DMS 273 treated with DMSO at 0.1 percent for 48 hours (cell line): Measurements from ENCODE around the gene CAVIN4.
A peak's percentile ranks its signal among the peaks of the same experiment; 100 is the strongest.

Experiments used
- DNase-seq: peaks from one replicate; lab custom pipeline; 2025; lab: John Stamatoyannopoulos, UW

The CAVIN4 gene, protein sequence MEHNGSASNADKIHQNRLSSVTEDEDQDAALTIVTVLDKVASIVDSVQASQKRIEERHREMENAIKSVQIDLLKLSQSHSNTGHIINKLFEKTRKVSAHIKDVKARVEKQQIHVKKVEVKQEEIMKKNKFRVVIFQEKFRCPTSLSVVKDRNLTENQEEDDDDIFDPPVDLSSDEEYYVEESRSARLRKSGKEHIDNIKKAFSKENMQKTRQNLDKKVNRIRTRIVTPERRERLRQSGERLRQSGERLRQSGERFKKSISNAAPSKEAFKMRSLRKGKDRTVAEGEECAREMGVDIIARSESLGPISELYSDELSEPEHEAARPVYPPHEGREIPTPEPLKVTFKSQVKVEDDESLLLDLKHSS

DNA sequence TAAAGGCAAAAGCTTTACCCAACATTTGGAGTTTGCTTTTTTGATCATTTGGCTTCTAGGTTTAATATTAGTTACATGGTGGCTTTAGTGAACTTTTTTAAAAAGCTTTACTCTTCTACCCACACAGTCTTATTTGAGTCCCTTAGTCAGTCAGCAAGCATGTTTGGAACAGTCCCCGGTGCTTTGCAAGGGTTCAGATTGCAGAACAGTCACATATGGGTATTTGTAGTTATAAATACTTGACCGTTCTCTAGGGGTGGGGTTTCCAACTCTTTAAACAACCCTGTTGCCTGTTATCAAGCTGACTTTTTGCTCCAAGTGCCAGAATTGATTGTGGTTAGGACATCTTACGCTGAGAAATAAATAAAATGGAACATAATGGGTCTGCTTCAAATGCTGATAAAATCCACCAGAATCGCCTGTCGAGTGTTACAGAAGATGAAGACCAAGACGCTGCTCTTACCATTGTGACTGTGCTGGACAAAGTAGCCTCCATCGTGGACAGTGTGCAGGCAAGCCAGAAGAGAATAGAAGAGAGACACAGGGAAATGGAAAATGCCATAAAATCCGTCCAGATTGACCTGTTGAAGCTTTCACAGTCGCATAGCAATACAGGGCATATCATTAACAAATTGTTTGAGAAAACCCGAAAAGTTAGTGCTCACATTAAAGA lies at the start of gene CAVIN4:
Gene CAVIN4, plus strand, starts transcription at position 304 of the 673 bp plus-strand sequence. Its CDS starts 65 bp downstream, at position 369.
- no peak for DNase-seq

DNA sequence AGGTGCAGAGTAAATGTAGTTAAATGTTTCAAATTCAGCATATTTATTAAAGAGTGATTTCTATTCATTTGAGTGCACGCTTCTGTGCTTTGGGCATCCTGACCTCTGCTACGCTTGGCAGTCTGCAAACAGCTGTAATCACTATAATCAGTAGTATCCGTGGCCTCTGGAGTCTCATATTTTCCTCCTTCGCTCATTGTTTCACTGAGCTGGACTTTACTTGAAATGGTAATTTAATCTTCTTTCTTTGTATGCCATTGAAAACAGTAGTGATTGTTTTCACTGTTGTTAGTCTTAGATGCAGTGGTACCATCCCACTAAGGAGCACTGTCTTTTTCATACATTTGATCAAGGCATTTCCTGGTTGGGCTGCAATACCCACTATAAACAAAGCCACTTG lies 43.5 kb upstream of the CAVIN4 start:
- no peak for DNase-seq

DNA sequence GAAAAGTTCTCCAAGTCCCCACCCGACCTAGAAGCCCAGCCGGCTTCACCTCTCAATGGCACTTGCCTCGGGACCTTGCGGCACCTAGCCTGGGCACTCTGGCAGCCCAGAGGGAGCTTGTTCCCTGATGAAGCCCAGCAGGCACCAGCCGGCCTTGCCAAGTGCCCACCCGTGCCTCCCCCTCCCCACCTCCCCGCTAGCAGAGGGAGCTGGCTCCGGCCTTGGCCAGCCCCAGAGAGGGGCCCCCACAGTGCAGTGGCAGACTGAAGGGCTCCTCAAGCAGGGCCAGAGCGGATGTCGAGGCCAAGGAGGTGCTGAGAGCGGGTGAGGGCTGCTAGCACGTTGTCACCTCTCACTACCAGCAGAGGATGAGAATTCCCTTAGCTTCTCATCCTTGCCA lies 37.6 kb upstream of the CAVIN4 start:
- DNase-seq: no peak

DNA sequence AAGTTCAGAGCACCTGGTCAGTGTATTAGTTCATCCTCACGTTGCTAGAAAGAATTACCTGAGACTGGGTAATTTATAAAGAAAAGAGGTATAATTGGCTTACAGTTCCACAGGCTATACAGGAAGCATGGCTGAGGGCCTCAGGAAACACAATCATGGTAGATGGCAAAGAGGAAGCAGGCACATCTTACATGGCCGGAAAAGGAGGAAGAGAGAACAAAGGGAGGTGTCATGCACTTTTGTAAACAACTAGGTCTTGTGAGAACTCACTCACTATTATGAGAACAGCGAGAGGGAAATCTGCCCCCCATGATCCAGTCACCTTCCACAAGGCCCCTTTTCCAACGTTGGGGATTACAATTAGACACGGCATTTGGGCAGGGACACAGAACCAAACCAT lies 28.8 kb upstream of the CAVIN4 start:
- no peak for DNase-seq

DNA sequence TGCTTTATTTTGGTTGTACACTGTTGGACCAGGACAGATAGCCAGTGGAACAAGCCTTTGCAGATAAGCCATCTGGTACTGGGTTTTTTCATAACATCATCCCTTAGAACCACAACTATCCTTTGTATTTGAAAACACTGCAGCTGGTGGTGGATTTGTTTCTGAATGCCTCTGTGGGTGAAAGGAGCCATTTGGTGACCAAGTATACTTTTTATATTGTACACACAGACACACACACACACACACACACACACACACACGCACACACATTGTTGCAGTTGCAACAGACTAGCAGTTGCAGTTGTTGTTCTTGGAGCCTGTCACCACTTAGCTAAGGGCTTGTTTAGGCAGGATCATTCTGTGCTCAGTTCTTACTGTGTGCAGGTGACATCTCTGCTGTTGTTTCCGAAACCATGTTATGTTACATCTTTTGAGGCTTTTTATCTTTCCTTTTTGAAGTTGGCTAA lies 22.9 kb upstream of the CAVIN4 start:
- DNase-seq: peak; percentile 46

DNA sequence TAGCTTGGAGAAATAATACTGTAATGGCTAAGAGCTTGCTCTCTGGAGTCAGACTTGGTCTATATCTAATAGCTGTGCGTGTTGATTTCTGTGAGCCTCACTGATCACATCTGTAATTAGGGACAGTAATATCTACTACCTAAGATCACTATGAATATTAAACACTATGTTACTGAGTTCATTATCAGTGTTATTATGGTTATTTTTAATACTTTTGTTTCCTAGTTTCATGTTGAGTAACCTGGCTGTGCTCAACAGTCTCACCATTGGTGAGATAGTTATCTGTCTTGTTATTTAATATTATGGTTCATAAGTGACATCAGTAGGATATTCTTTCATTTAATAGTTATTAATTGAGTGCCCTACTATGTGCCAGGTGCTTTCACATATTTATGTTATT lies 22.4 kb upstream of the CAVIN4 start:
- DNase-seq: no peak

DNA sequence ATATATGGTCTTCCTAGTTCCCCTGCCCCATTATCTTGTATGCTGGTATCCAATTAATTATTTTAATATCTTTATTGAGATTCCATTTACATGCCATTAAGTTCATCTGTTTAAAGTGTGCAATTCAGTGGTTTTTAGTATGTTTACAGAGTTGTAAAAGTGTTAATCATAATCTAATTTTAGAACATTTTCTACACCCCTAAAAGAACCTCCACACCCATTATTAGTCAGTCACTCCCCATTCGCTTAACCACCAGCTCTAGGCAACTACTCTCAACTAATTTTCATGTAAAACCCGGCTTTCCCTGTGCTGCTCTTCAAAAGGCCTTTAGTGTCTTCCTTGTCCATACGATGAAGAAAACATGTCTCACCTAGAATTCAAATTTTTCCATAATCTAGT lies 20.8 kb upstream of the CAVIN4 start:
- DNase-seq: no peak

DNA sequence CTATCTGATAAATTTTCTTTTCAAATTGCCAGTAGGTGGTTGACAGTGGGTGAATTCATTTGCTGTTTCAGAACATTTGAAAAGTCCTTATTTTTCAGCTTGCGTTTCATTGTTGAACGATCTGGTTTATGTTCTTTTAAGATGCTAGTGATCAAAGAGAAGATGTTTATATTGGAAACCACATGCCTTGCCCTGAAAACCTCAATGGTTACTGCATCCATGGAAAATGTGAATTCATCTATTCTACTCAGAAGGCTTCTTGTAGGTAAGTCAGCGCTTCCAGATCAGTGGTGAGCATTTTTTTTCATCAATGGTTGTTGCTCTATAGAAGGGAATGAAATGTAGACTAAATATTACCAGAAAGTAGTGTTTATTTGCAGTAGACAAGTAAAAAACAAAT lies 16.6 kb upstream of the CAVIN4 start:
- no peak for DNase-seq

DNA sequence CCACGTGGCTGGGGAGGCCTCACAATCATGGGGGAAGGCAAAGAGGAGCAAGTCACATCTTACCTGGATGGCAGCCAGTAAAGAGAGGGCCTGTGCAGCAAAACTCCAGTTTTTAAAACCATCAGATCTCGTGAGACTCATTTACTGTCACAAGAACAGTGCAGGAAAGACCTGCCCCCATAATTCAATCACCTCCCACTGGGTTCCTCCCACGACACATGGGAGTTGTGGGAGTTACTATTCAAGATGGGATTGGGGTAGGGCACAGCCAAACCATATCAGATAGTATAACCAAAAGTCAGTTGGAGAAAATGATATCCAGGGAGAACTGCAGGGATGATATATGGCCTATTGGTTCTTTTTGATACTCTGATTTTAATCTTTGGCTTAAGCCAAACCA lies 10.0 kb upstream of the CAVIN4 start:
- no peak for DNase-seq

DNA sequence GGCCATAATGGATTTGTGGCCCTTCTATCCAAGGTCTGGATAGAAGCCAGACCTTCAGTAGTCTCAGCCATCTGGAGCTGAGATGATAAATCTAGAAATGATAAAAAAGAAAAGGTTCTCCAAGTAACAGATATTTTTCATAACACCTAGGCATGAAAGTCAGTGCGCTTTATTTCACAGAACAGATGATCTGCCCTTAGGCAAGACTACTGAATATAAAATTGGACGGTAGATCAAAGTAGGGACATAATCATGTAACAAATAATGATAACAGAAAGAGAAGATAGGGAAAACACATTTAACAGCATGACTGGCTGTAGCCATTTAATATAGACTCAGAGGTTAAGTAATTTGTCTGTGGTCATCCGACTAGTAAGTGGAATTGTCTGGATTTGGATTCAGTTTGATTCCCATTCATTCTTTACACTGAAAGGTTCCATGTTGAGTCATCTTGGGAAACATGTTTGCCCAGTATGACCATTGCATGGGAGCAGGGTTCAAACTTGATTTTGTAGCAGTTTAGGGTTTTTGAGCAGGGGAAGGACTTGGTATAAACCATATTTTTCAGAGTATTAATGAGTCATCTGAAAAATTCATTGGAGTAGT lies 4.1 kb upstream of the CAVIN4 start:
- DNase-seq: no peak

DNA sequence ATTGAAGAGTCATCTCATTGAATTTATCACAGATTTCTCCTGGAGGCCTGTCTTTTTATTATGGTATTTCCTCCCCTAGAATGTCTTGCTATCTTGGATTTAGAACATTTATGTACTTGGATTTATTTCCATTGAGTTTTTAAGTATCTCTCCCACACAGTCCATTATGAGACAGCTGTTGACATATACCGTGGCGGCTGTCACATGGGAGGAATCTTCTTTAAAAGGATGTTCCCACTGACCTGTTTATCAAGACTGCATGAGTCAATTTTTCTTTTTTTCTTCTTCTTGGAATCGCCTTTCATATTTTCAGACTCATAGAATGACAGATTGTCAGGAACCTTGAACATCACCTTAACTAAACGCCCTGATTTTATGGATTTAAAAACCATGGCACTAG lies 2.9 kb upstream of the CAVIN4 start:
- DNase-seq: no peak

DNA sequence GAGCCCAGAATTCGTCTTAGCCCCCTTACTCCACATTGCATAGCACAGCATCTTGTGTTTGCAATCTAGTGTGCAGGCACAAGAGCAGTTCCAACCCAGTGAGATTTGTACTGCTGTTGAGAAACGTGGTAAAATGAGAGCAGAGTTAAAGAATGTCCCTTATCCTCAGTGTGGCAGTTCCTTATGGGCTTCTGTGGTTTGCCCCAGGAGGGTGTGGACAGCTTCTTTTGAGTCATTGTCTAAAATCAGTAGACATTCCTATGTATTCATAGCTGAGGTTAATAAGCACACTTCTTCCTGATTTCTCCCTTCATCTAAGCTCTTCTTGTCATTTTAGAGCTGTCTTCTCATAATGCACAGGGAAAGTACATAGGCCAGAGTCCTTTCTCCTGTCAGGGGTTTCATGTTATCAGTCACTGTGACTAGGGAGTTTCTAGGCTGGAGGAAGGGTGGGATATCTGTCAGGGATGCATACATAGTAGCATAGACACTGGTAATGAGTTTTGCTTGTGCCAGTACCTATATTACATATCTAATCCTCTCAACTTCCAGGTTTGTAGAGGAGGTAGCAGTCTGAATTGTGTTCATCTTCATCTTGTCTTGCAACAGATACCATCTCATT lies 2.0 kb upstream of the CAVIN4 start:
- DNase-seq: no peak

DNA sequence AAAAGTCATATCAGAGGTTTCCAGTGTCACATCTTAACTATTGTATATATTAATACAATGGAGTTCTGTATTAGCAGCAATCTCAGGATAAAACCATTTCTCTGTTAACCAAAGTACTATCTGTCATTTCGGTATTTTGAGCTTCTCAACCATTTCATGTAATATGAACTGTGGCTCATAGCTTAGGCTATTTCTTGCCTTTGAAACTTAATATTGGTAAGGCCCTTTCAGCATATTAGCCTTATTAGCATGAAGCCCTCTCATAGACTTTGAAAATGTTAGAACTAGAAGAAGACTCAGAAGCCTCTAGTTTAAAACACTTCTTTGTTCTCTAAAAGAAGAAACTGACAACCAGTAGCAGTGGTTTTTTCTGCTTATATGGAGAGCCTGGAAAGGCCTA lies 731 bp downstream of the CAVIN4 start:
- no peak for DNase-seq

DNA sequence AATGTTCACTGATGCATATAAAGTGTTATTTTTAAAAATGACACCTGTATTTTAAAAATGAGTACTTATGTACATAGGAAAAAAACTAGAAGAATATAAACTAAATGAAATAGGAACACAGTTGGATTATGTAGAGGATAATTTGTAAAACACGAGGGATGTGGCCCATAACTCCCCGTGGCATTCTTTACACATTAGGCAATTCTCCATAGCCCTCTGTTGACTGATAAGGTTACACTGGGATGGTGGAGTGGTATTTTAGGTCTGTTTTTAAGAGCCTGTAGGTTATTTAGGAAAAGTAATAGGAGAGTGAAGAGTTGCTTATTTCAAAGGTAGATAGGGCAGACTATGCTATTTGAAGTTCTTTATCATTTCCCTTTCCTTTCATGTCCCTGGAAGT lies 1.8 kb downstream of the CAVIN4 start:
- DNase-seq: no peak

DNA sequence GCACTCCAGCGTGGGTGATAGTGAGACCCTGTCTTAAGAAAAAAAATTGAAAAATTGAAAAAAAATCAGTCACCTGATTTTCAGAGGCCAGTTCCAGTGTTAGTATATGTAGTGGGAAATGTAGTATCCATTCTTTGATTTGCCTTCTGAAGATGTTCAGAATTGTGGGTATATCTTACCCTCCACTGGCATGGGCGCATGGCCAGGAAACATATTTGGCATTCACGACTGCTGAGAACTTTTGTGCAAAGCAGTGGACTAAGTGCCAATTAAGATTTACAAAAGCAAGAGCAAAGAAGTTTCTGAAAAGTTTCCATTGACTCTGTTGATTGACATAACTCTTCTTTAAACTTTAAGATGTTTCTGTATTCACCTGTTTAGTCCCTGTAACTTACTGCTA lies 2.4 kb downstream of the CAVIN4 start:
- DNase-seq: no peak

DNA sequence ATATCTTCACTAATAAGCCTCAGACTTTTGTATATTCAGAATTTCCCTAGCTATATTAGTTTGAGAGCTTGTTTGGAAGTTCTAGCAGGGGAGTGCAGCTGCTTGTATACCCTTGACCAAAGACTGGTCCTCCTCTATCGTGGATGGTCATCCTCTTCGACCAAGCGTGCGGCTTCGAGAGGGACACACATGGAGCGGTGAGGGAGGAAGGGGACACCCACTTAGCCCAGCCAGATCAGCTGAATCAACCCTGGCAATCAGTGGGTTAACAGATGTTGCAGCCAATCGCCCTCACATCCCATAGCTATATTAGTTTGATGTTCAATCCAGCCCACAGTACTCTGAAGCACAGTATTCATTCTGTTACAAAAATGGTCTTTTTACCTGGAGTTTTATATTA lies 3.2 kb downstream of the CAVIN4 start:
- DNase-seq: no peak

DNA sequence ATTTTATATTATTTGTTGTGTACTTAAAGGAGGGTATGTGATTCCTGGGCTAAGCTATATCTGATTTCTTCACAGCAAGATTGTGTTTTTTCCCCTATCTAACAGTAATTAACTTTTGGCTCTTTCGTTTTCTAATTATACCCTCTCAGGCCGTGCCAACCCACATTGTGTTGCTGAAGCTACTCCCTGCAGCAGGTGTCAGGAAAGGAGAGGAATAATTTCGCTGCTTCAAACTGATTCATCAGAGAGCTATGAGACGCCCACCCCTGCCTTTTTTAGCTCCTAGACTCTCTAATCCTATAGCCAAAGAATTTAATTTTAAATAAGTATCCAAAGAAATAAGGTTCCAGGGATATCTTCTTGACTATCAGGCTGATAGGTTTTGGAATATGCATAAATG lies 3.8 kb downstream of the CAVIN4 start:
- DNase-seq: no peak

DNA sequence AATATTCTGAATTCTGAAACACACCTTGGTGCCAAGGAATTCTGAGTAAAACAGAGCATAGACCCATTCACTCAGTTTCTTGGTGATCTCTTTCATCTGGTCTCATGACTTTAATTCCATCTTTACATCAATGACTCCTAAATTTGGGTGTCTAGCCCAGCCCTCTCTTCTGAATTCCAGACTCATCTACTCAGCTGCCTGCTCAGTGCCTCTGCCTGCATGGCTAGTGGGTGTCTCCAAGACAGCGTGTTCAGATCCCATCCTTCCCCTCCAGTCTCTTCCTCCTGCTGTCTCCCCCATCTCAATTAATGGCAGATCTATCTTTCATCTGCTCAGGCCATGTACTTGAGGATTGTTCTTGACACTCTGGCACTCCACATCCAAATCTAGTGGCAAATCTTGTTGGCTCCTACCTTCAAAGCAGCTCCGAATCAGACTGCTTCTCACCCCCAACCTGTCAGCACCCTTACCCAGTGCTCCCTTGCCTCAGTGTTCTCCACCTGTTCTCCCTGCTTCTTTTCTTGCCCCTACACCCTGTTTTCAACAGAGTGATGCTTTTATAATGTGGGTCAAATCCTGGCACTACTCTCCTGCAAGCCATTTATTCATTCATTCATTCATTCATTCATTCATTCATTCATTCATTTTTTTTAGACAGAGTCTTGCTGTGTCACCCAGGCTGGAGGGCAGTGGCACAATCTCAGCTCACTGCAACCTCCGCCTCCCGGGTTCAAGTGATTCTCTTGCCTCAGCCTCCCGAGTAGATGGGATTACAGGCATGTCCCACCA lies 5.3 kb downstream of the CAVIN4 start:
- no peak for DNase-seq

DNA sequence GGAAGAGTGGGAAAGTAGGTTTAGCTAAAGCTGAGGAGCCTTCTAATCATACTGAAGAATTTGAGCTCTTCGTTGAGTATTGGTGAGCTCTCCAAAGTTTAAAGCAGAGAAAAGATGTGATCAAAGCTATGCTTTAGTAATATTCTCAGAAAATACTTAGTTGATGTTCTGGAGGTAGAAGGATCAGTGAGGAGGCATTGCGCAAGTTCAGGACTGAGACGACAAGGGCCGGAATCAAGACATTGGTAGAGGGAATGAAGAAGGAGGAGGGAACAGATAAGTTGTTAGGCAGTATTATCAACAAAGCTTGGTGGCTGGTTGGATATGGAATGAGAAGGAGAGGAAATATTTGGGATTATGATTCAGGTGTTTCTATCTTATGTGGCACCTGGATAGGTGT lies 7.1 kb downstream of the CAVIN4 start:
- DNase-seq: no peak

DNA sequence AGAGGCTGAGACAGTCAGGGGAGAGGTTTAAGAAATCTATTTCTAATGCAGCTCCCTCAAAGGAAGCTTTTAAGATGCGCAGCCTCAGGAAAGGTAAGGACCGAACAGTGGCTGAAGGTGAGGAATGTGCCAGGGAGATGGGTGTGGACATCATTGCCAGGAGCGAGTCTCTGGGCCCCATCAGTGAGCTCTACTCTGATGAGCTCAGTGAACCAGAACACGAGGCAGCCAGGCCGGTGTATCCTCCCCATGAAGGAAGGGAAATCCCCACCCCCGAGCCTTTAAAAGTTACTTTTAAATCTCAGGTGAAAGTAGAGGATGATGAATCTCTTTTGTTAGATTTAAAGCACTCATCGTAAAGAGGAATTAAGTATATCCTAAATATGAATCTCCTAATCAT lies 8.2 kb downstream of the CAVIN4 start:
- DNase-seq: no peak

DNA sequence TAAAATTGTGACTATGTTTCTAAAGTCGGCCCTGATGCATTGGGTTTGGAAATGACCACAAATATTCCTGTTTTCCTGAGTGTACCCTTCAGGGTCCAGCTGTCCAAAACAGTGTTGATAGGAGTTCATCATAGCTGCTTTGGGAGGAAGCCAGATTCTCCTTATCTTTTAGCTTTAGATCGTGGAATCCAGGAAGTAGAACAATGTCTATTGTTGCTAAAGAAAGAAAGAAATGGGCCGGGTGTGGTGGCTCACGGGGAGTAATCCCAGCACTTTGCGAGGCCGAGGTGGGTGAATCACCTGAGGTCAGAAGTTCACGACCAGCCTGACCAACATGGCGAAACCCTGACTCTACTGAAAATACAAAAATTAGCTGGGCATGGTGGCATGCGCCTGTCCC lies 9.5 kb downstream of the CAVIN4 start:
- no peak for DNase-seq

DNA sequence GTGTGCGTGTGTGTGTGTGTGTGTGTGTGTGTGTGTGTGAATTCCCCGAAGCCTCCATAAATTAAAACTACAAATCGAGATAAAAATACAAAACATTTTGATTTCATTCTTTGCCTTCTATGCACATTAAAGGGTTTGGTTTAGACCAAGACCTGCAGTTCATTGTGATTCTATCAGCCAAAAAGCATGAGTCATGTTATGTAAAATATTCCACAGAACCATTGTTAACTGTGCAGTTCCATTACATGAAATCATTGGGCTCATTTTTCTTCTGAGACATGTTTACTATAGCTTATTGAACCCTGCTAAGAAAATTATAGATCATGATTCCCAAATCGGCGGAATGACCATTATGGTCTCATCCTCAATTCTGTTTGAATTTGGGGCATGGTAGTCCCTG lies 11.7 kb downstream of the CAVIN4 start:
- DNase-seq: no peak
